Activated CD4-positive, alpha-beta memory T cell treated with anti-CD3 and anti-CD28 coated beads for 36 hours (primary cell): ENCODE results near the gene SAG. TPM values are rescaled to one million over a fixed set of nuclear protein-coding genes. Genes with fewer than 3 reads are reported as not detected.

ENCODE experiments used
- CTCF ChIA-PET: fragments of 350-600 bp; sonication (Branson Sonifier 250); formaldehyde crosslinking; loops from one replicate; lab custom pipeline; 2021; ENCODE audit warnings: antibody characterized with exemption, inconsistent platforms; lab: Charles Lee
- POLR2A ChIA-PET: fragments of 350-600 bp; sonication (Branson Sonifier 250); formaldehyde crosslinking; loops from one replicate; lab custom pipeline; 2021; ENCODE audit warnings: antibody characterized with exemption; lab: Charles Lee
- DNase-seq: peaks from one replicate; pipeline ENCODE4 v3.0.0-alpha.2; 2020
- H3K27ac Mint-ChIP-seq: one replicate; pipeline ENCODE4 v1.8.0; 2021; ENCODE audit warnings: mixed read lengths
- H3K27me3 Mint-ChIP-seq: one replicate; pipeline ENCODE4 v1.8.0; 2021; ENCODE audit warnings: mixed read lengths
- H3K36me3 Mint-ChIP-seq: one replicate; pipeline ENCODE4 v1.8.0; 2021; ENCODE audit warnings: mixed read lengths
- H3K4me1 Mint-ChIP-seq: one replicate; pipeline ENCODE4 v1.8.0; 2021; ENCODE audit warnings: low read depth, mixed read lengths
- H3K4me3 Mint-ChIP-seq: one replicate; pipeline ENCODE4 v1.8.0; 2021; ENCODE audit warnings: mild to moderate bottlenecking, mixed read lengths
- H3K9me3 Mint-ChIP-seq: one replicate; pipeline ENCODE4 v1.8.0; 2021; ENCODE audit warnings: mixed read lengths
- intact Hi-C: fragments of 100-400 bp; cut with micrococcal nuclease; formaldehyde crosslinking; loops from one replicate; pipeline ENCODE4 v1.15.1; 2023
- total RNA-seq, 2 experiments: library from RNA; stranded (reverse); gene quantifications; one replicate each; pipeline ENCODE4 v1.2.3, GENCODE V29; 2021

The SAG gene
- 1 to 10 TPM in 1 of 2 experiments, under 1 TPM in 1; 0.27 to 1.3 TPM for total RNA-seq

DNA sequence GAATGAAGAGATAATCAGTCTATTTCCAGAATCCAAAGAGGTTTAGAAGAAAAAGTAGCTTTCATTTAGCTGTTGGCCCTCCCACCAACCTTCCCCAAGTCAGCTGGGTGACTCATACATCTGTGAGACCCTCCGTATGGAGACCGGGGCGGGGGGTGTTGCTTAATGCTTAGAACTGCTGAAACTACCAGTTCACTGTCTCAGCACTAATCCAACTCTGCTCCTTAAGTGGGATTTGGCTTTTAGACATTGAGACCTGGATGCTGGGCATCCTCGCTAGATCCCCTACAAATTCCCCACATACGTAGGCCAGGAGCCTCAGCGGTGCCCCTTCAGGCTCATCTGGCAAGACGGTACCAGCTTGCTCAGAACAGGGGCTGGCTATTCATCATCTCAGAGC, at the start of gene SAG:
TSS of gene SAG (plus strand) at position 252 of the 400 bp plus-strand sequence. CDS start 1,374 bp downstream, outside the sequence.
- ChIA-PET POLR2A (no interaction called here), CTCF (no interaction called here)
- no peaks in the 10 kb centered on the region for H3K27me3 Mint-ChIP-seq
- H3K9me3 Mint-ChIP-seq = no peaks in the 10 kb centered on the region
- H3K4me3 Mint-ChIP-seq = no peak within 1 kb of the TSS
- H3K36me3 Mint-ChIP-seq = no peaks in the 10 kb centered on the region
- no peak for DNase-seq
- intact Hi-C loops = no loop called here
- H3K4me1 Mint-ChIP-seq = no peaks in the 10 kb centered on the region
- H3K27ac Mint-ChIP-seq = no peak within 1 kb of the TSS

- no peak overlapping the region for H3K27ac Mint-ChIP-seq
- H3K9me3 Mint-ChIP-seq = no peaks in the 10 kb centered on the region
- no peak overlapping the region for H3K4me3 Mint-ChIP-seq
- H3K4me1 Mint-ChIP-seq = peaks cover 67% of the 10 kb centered on the region
- CTCF ChIA-PET = no interaction called here
- POLR2A ChIA-PET = no interaction called here
- DNase-seq = no peak
- H3K36me3 Mint-ChIP-seq = peaks cover 65% of the 10 kb centered on the region
- no peaks in the 10 kb centered on the region for H3K27me3 Mint-ChIP-seq
- intact Hi-C loops = no loop called here
Observed at GRCh38 chr2:233258211-233258610, 49.4 kb upstream of the SAG start.

GRCh38 chr2:233259730-233260129, 47.9 kb upstream of the SAG start:
- ChIA-PET POLR2A (interaction anchor here (0.6 kb wide), 1 partner anchor 1242 kb away, joined by 4 read pairs; no protein-coding TSS in a partner anchor), CTCF (no interaction called here)
- DNase-seq = no peak
- Mint-ChIP-seq H3K27me3 (no peaks in the 10 kb centered on the region), H3K27ac (peak overlapping the region; percentile 61), H3K9me3 (no peaks in the 10 kb centered on the region), H3K36me3 (peaks cover 66% of the 10 kb centered on the region), H3K4me3 (no peak overlapping the region), H3K4me1 (peaks cover 55% of the 10 kb centered on the region)
- intact Hi-C loops = loop anchor here (10.0 kb wide), 1 partner anchor 595 kb away; the partner anchor contains the start of gene HJURP

- H3K9me3 Mint-ChIP-seq = no peaks in the 10 kb centered on the region
- intact Hi-C loops = loop anchor here (10.0 kb wide), 1 partner anchor 594 kb away; the partner anchor contains the start of gene HJURP
- peaks cover 67% of the 10 kb centered on the region for H3K36me3 Mint-ChIP-seq
- POLR2A ChIA-PET = no interaction called here
- no peaks in the 10 kb centered on the region for H3K27me3 Mint-ChIP-seq
- CTCF ChIA-PET = interaction anchor here (1.2 kb wide), 1 partner anchor 9 kb away, joined by 6 read pairs; the partner anchor contains the start of gene ATG16L1
- peak overlapping the region; percentile 61 for H3K27ac Mint-ChIP-seq
- no peak for DNase-seq
- H3K4me3 Mint-ChIP-seq = no peak overlapping the region
- H3K4me1 Mint-ChIP-seq = peaks cover 48% of the 10 kb centered on the region
Observed at GRCh38 chr2:233260661-233261060, 47.0 kb upstream of the SAG start.

- intact Hi-C loops = loop anchor here (10.0 kb wide), 1 partner anchor 593 kb away; the partner anchor contains the start of gene HJURP
- peaks cover 53% of the 10 kb centered on the region for H3K4me1 Mint-ChIP-seq
- ChIA-PET POLR2A (no interaction called here), CTCF (interaction anchor here (1.2 kb wide), 2 partner anchors 10 to 201 kb away, joined by 3 to 6 read pairs; partner anchors contain the start of gene ATG16L1)
- H3K27ac Mint-ChIP-seq = peak overlapping the region; percentile 14
- DNase-seq = no peak
- no peaks in the 10 kb centered on the region for H3K9me3 Mint-ChIP-seq
- no peak overlapping the region for H3K4me3 Mint-ChIP-seq
- H3K36me3 Mint-ChIP-seq = peaks cover 74% of the 10 kb centered on the region
- H3K27me3 Mint-ChIP-seq = no peaks in the 10 kb centered on the region
Observed at GRCh38 chr2:233261819-233262555, 45.6 kb upstream of the SAG start.

DNA sequence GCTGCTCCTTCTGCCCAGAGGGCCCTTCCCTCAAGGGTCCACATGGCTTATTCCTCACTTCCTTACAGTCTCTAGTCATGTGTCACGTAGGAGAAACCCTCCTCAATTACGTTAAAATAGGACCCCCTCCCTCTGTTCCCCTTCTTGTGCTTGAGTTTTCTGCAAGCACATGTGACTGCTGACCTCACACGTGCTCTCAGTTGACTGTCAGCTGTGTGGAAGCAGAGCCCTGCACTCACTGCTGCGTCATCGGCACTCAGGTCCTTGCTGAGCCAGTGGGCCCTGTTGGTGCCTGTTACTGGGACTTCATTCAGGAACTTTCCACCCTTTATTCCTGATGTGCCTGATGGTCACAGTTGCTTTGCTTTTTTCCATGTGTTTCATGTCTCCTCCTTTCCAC, 45.1 kb upstream of the SAG start:
- no peak for DNase-seq
- intact Hi-C loops = loop anchor here (10.0 kb wide), 1 partner anchor 592 kb away; the partner anchor contains the start of gene HJURP
- ChIA-PET POLR2A (no interaction called here), CTCF (interaction anchor here (1.2 kb wide), 1 partner anchor 201 kb away, joined by 3 read pairs; no protein-coding TSS in a partner anchor)
- Mint-ChIP-seq H3K36me3 (peaks cover 68% of the 10 kb centered on the region), H3K9me3 (no peaks in the 10 kb centered on the region), H3K27ac (peak overlapping the region; percentile 14), H3K4me1 (peaks cover 57% of the 10 kb centered on the region), H3K4me3 (no peak overlapping the region), H3K27me3 (no peaks in the 10 kb centered on the region)

DNA sequence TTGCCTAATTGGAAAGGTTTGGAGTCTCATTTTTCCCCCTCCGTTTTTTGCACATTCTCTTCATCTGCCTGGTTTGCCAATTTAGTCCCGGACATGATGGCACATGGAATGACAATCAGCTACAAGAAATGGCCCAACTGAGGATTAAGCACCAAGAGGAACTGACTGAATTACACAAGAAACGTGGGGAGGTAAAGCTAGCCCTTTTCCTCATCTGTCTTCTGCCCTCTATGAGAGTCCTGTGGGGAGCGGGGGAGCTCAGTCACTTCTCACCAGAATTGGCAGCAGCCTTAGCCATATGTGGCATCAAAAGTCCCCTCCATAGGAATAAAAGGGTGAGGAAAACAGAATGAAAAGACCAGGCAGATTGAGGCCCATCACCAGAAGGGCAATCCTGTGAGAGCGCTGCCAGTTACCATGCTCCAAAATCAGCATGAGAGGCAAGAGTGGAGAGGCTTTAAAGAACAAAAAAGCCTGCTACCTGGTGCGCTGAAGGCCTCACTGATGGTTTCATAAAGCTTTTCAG, 44.5 kb upstream of the SAG start:
- Mint-ChIP-seq H3K27me3 (no peaks in the 10 kb centered on the region), H3K27ac (peak overlapping the region; percentile 47), H3K36me3 (peaks cover 65% of the 10 kb centered on the region), H3K4me3 (no peak overlapping the region), H3K9me3 (no peaks in the 10 kb centered on the region), H3K4me1 (peaks cover 60% of the 10 kb centered on the region)
- intact Hi-C loops = loop anchor here (10.0 kb wide), 1 partner anchor 592 kb away; the partner anchor contains the start of gene HJURP
- DNase-seq = no peak
- CTCF ChIA-PET = interaction anchor here (1.2 to 1.9 kb wide), 2 partner anchors 12 to 202 kb away, joined by 3 to 11 read pairs; partner anchors contain the start of gene ATG16L1
- POLR2A ChIA-PET = no interaction called here

DNA sequence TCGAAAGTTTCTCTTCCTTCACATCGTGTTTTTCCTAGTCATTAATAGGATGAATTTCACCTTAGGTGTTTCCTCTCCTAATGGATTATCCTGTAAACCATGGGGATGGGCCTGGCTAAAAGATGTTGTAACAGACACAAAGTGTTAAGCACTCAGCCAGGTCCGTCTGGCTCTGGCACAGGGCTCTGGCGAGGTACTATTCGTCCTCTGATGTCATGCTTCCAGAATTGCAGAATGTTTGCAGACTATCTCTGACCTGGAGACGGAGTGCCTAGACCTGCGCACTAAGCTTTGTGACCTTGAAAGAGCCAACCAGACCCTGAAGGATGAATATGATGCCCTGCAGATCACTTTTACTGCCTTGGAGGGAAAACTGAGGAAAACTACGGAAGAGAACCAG, 42.9 kb upstream of the SAG start:
- H3K27me3 Mint-ChIP-seq = no peaks in the 10 kb centered on the region
- no peak overlapping the region for H3K4me3 Mint-ChIP-seq
- H3K4me1 Mint-ChIP-seq = peaks cover 65% of the 10 kb centered on the region
- no peaks in the 10 kb centered on the region for H3K9me3 Mint-ChIP-seq
- no peak for DNase-seq
- peaks cover 63% of the 10 kb centered on the region for H3K36me3 Mint-ChIP-seq
- ChIA-PET POLR2A (no interaction called here), CTCF (interaction anchor here (1.1 to 1.9 kb wide), 2 partner anchors 13 to 211 kb away, joined by 3 to 11 read pairs; partner anchors contain the start of gene ATG16L1)
- intact Hi-C loops = loop anchor here (5.0 to 10.0 kb wide), 4 partner anchors 68 to 590 kb away; partner anchors contain the start of genes DGKD and HJURP
- H3K27ac Mint-ChIP-seq = peak overlapping the region; percentile 38

- peaks cover 65% of the 10 kb centered on the region for H3K36me3 Mint-ChIP-seq
- peaks cover 67% of the 10 kb centered on the region for H3K4me1 Mint-ChIP-seq
- no peak overlapping the region for H3K4me3 Mint-ChIP-seq
- intact Hi-C loops = loop anchor here (5.0 to 10.0 kb wide), 4 partner anchors 66 to 589 kb away; partner anchors contain the start of genes DGKD and HJURP
- POLR2A ChIA-PET = no interaction called here
- H3K27me3 Mint-ChIP-seq = no peaks in the 10 kb centered on the region
- no peaks in the 10 kb centered on the region for H3K9me3 Mint-ChIP-seq
- CTCF ChIA-PET = no interaction called here
- no peak for DNase-seq
- H3K27ac Mint-ChIP-seq = peak overlapping the region; percentile 94
Observed at GRCh38 chr2:233265899-233266431, 41.7 kb upstream of the SAG start.

DNA sequence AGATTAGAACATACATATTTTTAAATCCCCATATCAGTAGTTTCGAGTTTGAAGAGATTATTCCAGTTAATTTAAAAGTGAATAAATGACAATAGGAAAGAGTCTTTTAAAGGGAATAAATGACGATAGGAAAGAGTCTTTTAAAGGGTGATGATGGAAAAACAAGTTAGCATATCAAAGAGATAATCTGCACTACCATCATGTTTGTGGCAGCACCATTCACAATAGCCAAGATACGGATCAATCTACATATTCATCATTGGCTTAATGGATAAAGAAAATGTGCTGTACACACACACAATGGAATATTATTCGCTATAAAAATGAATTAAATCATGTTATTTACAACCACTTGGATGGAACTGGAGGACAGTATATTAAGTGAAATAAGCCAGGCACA, 41.1 kb upstream of the SAG start:
- ChIA-PET POLR2A (no interaction called here), CTCF (no interaction called here)
- H3K4me3 Mint-ChIP-seq = no peak overlapping the region
- DNase-seq = no peak
- H3K27me3 Mint-ChIP-seq = no peaks in the 10 kb centered on the region
- peaks cover 65% of the 10 kb centered on the region for H3K4me1 Mint-ChIP-seq
- peaks cover 64% of the 10 kb centered on the region for H3K36me3 Mint-ChIP-seq
- peak overlapping the region; percentile 94 for H3K27ac Mint-ChIP-seq
- no peaks in the 10 kb centered on the region for H3K9me3 Mint-ChIP-seq
- intact Hi-C loops = loop anchor here (5.0 to 10.0 kb wide), 4 partner anchors 66 to 588 kb away; partner anchors contain the start of genes DGKD and HJURP

DNA sequence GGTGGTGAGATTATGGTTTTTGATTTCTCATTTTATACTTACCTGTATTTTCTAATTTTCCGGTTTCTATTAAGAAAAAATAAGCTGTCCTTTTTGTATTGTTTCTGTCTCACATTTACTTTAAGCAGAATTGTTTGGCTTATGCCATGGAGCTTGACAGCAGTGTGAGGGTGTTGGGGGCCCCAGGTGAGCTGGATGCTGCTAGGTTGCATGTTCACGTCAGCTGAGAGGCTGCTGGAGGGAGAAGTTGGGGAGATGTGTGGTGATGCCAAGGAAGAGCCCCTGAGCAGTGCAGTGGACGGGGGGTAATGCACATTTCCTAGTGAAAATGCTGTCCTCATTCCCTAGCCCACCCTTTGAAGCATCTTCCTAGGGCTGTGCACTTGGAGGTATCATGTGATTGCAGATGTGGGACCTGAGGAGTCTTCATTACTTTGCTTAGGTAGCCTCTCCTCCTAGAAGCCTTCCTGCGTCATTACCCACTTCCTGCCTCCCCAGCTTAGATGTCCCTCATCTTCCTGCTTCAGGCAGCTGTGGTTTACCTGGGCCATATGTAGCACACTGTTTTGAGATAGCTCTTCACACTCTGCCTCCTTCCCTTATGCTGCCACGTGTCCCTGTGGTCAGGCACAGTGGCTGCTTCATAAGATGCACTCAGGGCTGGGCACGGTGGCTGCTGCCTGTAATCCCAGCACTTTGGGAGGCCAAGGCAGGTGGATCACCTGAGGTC, 39.9 kb upstream of the SAG start:
- no peaks in the 10 kb centered on the region for H3K27me3 Mint-ChIP-seq
- CTCF ChIA-PET = interaction anchor here (0.7 to 1.8 kb wide), 4 partner anchors 17 to 295 kb away, joined by 3 to 16 read pairs (median 6); partner anchors contain the start of gene ATG16L1
- intact Hi-C loops = loop anchor here (1.0 to 10.0 kb wide), 7 partner anchors 16 to 661 kb away; partner anchors contain the start of genes ATG16L1, DGKD and HJURP
- DNase-seq = peak; percentile 88
- H3K36me3 Mint-ChIP-seq = peaks cover 64% of the 10 kb centered on the region
- H3K4me1 Mint-ChIP-seq = peaks cover 63% of the 10 kb centered on the region
- H3K9me3 Mint-ChIP-seq = no peaks in the 10 kb centered on the region
- H3K4me3 Mint-ChIP-seq = peak overlapping the region; percentile 66
- POLR2A ChIA-PET = interaction anchor here (1.1 to 2.1 kb wide), 5 partner anchors 15 to 207 kb away, joined by 4 to 20 read pairs (median 6); partner anchors contain the start of genes ATG16L1, DGKD and INPP5D
- peak overlapping the region; percentile 94 for H3K27ac Mint-ChIP-seq
